DMS79 (cell line): ENCODE measurements around the gene RTL10.
"Not testable (repeated sequence)": the region's sequence is repeated elsewhere in the genome, so short reads cannot be mapped to it uniquely, and the experiment has no call there.

Experiments
- DNase-seq: peaks from one replicate; lab custom pipeline; 2025; lab: John Stamatoyannopoulos, UW

Gene RTL10

DNA sequence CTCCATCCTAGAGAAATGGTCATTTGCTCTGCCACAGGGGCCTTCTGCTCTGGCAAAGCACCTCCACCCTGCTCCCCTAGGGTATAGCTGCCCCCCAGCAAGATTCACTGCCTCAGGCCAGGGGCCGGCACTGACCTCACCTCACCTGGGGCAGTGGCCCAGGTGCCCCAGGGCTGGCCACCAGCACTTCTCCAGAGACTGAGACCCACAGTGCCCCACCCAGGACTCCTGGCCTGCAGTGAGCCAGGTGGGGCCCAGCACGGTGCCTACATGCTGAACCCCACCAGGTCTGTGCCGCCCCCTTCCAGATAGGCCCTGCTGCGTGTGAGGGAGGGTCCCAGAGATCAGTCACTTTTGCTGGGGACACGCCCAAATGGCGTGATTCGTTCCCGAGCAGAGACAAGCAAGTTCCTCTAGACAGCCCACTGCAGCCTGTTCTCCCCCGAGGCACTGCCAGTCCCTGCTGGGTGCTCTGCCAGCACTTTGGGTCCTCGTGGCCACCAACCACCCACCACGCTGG, 10.8 kb downstream of the RTL10 start:
- DNase-seq, result no peak

DNA sequence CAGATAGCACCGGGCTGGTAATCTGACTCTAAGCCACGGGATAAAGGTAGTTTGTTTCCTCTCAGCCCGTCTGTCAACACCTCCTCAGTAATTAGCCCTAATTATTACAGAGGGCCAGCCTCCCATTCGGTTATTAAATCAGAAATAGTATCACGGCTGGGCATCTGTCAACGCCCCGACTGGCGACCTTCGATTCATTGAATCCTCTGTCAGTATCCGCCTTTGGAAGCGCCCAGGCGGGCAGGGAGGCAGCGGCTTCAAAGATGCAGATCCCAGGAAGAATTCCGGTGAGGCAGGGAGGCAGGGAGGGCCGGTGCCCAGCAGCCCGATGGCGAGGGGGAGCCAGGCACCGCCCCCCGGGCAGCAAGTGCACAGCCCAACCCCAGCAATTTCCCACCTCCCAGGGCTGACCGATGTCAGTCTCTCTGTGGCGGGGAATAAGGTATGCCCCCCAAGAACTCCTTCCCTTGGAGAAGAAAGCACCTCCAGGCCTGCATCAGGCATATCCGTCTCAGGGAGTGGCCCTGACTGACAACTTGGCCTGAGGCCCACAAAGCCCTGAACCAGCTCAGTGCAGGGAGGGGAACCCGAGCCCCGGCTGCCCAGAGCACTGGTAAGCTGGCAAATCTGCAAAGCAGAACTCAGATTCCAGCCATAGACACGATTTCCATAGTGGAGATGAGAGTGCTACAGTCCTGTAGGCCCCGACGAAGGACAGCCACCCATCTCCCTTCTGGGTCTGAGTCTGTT, 11.4 kb downstream of the RTL10 start:
- DNase-seq, result no peak

DNA sequence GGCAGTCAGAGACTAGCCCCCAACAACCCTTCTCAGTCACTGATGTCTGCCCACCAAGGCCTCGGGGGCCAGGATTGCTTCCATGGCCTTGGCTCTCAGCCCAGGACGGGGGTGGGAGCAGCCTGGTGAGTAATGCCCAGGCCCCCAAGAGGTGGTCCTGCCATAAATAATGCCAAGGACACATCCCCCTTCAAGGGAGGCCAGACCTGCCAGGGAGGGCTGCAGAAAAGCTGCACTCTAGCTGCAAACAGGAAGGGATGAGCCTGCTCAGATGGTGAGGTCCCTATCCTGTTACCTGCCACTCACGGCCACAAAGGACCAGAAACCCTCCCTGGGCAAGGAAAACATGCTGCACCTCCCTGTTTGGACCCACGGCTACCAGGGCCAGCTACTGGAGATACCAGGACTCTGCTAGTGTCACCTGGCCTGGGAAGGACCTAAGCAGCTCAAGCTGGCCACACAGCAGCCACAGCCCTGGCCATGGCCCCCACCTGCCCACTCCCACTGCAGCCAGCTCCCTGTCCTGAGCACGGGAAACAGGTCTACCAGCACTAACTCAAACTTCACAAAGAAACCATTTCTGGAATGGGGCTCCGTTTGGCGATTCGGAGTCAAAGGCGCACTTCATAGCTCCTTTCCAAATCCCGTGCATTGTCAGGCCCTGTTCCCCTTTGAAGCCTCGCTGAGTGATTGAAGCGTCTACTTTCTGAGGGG, 12.1 kb downstream of the RTL10 start:
- no peak for DNase-seq

DNA sequence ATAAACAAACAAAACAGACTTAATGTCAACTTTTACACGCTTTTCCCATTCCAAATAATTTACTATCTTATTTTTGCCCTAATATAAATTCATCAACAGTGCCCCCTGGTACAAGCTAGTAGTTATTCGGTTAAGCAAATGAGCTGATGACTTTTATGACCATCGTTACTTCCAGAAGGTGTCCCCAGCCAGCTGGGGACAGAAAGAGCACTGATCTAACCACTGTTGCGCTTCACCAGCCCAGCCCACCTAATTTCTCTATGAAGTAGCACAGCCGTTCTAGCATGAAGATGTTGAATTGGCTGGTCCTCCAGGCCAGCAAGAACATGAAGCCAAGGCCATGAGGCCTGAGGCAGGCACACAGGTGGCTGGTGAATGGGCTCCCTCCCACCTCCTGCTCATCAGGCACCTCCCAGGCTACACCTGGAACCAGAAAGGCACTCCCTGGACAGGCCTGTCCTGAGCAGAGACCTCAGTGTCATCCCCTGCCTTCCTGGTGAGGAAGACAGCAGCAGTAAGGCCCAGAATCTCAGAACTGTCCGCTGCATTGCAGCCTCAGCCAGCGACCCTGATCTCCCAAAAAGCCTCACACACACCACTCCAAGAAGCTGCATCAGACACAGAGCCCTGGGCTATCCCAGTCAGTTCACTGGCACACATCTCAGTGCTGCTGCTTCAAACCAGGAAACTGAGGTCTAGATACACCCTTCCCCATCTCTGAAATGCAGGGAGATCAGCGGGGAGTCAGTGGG, 12.9 kb downstream of the RTL10 start:
- DNase-seq, result no peak

DNA sequence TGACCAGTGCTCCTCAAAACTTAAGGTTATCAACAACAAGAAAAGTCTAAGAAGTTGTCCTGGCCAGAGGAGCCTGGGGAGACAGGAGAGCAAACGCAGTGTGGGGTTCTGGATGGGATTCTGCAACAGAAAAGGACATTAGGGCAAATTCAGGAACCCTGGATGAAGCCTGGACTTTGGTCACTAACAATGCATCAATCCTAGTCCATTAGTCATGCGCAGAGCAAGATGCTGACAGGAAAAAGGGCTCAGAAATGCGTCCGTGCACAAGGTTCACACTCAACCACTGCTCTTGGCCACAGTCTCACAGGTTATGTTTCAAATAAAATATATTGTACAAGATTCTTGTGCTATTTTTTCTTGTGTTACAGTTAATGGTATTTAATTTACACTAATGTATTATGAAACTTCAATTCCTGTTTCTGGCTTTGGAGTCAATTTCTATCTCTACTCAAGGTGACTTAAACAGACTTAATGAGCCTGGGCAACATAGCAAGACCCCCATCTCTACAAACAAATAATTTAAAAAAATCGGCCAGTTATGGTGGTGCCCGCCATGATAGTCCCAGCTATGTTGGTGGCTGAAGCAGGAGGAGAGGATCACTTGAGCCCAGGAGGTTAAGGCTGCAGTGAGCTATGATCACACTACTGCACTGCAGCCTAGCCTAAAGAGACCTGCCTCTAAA, 13.6 kb downstream of the RTL10 start:
- no peak for DNase-seq

DNA sequence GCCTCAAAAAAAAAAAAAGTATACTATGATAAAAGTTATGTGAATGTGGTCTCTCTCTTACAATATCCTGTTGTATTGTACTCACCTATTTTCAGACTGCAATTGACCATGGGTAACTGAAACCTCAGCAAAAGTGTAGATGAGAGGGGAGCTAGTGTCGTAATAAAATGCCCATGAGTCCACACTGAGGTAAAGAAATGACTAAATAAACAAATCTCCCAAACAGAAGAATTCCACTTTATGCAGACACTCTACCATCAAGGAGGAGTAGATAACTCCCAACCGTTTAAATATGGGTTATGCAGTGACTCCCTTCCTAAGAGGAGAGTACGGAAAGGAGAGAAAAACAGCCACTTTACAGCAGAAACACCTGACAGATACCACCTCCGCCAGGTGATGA, 14.6 kb downstream of the RTL10 start:
- no peak for DNase-seq

DNA sequence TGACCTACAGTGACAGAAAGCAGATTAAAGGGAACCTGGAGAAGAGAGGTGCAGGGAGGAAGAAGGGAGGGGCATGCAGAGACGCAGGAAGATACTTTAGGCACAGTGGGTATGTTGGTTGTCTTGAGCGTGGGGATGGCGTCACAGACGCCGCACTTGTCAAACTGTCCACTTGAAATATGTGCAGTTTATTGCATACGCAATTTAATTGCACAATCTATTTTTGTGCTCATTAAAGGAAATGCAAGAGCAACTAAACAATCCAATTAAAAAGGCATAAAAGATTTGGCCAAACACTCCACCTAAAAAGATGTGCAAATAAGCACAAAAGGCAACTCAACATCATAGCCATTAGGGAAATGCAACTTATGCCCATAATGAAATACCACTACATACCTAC, 16.8 kb downstream of the RTL10 start:
- no peak for DNase-seq

DNA sequence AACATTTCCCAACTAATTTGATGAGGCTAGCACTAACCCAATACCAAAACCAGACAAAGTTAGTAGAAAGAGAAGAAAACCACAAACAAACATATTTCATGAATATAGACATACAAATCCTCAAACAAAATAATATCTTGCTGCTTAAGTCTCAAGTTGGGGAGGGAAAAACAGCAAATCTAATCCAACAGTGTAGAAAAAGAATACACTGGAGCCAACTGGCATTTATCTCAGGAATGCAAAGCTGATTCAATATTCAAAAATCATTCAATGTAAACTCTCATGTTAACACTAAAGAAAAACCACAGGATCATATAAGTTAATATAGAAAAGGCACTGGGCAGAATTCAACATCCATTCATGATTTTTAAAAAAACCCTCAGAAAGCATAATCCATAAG, 18.2 kb downstream of the RTL10 start:
- no peak for DNase-seq

DNA sequence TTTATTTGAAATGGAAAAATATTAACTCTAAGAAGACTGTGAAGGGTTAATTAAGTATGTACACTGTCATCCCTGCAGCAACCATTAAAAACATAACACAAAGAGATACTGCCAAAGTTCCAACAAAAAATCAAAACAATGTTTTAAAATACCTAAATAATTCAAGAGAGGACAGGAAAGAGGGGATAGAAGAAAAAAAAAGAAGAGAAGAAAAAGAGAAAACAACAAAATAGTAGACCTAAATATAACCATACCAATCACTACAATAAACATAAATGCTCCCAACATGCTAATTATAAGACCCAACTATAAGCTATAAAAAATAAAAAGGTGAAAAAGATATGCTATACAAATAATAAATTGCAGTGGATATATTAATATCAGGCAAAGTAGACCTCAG, 20.1 kb downstream of the RTL10 start:
- no peak for DNase-seq

DNA sequence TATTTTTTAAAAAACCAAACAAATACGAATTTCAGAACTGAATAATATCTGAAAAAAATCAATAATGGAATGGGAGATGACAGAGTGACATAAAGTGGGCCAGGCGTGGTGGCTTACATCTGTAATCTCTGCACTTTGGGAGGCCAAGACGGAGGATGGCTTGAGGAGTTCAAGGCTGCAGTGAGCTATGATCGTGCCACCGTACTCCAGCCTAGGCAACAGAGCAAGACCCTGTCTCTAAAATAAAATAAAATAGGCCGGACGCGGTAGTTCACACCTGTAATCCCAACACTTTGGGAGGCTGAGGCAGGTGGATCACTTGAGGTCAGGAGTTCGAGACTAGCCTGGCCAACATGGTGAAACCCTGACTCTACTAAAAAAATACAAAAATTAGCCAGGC, 21.3 kb downstream of the RTL10 start:
- DNase-seq, result not testable (repeated sequence)

DNA sequence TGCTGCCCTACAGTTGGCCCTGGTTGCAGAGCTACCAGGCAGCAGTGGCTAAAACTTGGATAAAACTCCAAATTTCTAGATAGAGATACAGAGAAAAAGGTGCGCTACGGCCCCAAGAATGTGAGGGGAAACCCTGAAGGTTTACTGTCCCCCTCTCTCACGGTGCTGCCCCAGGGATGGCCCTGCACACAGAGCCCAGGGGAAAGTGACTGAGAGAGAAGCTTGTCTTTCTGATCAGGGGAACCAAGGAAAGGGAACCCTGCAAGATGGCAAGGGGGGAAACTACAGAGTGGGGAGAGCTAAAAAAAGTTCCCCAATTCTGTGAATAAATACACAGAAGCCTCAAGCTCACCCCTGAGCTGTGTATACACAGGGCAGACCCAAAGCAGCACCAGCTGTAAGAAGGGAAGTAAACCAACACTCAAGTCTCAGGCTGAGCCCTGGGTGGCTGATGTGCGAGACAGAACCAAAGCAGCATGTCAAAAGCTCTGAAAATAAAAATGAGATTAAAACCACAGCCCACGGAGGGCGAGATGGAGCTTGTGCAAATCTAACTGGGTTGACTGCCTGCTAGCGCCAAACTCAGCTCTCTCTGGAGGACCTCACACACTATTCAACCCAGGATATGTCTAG, 22.1 kb downstream of the RTL10 start:
- no peak for DNase-seq

DNA sequence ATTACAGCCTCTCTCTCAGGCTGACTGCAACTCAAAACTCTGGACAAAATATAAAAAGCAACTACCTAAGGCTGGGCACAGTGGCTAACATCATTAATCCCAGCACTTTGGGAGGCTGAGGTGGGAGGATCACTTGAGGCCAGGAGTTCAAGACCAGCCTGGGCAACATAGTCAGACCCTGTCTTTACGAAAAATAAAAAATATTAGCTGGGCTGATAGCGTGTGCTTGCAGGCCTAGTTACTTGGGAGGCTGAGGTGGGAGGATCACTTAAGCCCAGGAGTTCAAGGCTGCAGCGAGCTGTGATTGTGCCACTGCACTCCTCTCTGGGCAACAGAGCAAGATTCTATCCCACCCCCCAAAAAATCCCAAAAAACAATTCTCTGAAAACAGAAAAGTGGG, 22.7 kb downstream of the RTL10 start:
- DNase-seq, result not testable (repeated sequence)

DNA sequence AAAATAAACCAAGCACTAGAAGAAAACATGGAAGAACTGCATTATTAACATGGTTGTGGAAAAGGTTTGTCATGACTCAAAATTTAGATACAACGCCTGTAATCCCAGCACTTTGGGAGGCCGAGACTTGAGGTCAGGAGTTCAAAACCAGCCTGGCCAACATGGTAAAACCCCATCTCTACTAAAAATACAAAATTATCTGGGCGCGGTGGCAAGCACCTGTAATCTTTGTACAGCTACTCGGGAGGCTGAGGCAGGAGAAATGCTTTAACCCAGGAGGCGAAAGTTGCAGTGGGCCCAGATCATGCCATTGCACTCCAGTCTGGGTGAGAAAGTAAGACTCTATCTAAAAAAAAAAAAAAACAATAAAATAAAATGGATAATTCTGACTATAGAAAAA, 23.7 kb downstream of the RTL10 start:
- no peak for DNase-seq

DNA sequence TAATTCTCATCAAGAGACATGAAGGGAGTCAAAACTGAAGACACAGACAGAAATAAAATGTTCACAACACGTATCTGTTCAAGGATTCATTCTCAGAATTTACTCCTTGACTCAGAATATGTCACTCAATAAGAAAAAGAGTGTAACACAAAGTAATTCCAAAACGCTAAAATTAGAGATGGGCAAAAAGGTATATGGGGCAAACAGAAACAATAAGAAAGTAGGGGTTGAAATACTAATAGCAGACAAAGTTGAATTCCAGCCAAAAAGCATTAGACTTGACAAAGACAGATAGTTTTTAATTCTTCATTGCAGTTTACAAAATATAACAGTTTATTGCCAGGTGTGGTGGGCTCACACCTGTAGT, 26.7 kb downstream of the RTL10 start:
- DNase-seq, result no peak

DNA sequence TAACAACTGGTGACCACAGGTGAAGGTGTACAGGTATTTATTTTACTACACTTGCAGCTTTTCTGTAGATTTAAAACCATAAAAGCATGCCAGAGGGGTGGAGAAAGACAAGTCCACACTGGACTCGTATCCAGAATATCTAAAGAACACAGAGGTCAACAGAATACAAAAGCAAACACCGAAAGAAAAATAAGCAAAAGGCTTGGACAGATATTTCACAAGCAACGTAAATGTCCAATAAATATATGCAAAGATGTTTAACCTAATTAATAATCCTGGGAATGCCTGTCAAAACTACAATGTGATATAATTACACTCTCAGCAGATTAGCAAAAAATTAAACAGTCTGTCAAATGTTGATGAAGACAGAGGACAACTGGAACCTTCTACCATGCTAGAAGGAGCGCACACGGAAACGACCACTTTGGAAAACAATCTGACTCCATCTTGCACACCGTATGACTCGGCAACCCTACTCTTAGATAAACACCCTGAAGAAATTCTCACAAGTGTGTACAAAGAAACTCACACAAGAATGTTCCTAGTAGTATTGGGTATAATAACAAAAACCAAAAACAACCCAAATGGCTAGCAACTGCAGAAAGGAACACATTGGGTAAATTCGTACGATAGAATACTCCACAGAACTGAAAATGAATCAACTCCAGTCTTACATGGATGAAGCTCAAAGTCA, 27.2 kb downstream of the RTL10 start:
- DNase-seq, result no peak

DNA sequence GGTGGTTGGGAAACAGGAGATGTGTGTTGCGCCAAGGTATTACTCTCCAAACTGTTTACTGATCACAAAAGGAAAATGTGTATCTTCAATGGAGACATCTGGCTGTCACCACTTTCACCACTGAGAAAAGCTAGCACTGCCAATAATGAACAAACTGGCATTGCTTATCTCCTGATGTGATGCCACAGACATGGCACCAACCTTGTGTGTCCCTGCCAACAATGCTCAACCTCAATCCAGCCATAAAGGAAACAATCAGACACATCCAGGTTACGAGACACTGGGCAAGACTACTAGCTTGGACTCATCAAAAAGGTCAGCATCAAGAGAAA, 28.1 kb downstream of the RTL10 start:
- no peak for DNase-seq

DNA sequence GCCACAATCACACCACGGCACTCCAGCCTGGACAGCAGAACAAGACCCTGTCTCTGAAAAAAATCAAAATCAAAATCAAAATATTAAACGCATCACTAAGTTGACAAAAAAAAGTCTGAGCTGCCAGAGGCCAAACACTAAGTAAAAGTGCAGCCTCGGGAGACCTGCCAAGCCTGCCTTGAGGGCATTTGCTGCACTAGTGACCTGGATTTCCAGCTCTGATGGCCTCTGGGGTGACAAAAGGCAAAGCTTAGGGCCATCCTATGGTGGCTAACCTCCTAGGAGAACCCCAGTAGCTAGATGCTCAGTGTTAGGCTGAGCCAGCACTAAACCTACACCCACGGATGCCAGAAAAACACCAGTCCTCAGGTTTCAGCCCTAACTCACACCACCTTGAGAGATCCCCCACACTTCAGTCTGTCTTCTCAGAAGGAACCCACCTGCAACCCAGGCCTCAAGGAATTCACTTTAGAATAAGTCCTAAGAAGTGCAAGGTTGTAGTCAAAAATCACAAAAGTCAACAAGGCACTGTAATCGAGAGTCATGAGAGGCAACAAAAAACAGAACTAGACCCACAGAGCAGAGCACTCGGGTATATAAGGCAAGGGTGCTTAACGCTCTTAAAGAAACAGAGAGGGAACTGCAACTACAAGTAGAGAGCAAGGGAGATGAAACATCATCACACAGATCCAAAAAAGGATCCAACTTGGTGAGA, 28.6 kb downstream of the RTL10 start:
- DNase-seq, result no peak

DNA sequence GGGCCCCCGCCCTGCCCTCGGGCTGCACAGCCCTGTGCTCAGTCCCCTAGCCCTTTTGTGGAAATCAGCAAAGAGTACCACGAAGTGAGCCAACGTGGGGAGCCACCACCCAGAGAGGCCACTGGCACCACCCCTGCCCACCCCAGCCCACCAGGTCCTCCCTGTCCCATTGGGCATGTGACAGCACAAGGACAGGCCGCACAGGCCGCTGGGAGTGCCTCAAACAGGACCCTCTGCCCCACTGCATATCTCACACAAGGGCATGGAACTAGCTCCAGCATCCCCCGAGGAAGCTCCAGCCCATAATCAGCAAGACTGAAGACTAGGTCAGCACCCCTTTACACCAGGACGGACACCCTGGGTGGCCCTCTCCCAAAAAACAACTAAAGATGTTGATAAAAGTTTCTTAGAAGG, 29.7 kb downstream of the RTL10 start:
- DNase-seq, result no peak

DNA sequence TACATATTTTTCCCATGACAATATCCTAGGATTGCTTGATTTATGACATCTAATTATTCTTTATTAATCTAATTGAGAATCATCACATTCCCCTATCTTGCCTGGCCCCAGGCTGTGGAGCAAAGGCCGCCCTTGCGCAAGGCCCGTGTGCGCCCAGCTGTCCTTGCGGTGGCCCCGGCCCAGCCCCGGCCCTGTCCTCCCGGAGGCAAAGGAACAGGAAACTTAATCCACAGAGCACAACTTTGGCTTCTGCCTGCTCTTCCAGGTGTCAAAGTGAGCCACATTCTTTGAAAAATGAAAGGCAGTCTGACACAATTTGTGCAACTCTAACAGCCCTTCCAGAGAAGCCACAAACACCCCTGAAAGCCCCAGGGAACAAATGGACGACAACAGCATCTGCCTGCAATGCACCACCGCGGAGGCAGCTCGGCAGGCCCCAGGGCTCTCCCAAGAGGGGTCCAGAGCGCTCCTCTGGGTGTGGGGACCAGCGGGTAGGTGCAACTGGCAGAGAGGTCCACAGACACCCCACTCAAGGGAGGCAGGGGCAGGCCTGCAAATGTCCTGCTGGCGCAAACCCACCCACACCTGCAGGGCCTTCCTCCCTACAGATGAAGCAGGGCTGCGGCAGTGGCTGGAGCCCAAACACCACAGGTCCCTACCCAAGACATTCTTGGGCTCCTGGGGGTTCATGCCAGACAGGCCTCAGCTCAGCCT, 30.3 kb downstream of the RTL10 start:
- DNase-seq, result no peak

DNA sequence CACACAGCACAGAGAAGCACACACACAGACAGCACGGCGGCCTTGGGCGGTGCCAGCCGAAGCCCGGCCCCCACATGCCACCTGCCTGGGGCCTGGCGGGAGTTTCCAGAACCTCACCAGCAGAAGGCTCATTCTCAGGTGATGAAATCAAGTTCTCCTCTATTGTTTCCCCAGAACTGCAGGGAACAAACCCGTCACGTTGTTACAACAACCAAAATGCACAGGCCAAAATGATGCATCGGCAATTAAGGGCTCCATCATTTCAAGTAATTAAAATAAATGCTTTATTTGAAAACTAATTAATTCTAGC, 30.8 kb downstream of the RTL10 start:
- DNase-seq, result no peak
